HG03439 (cell line): Measurements from ENCODE around the gene CA9.
A peak's percentile ranks its signal among the peaks of the same experiment; 100 is the strongest.

ENCODE experiments used
- ATAC-seq: cut with Tn5 transposase; IDR thresholded peaks from one replicate; pipeline ENCODE4 v1.9.1; 2021; ENCODE audit warnings: mild to moderate bottlenecking, moderate library complexity; ENCODE audit not compliant: unreplicated experiment

The CA9 gene

GRCh38 chr9:35690614-35691333 lies 17.0 kb downstream of the CA9 start:
- ATAC-seq, result no peak

DNA sequence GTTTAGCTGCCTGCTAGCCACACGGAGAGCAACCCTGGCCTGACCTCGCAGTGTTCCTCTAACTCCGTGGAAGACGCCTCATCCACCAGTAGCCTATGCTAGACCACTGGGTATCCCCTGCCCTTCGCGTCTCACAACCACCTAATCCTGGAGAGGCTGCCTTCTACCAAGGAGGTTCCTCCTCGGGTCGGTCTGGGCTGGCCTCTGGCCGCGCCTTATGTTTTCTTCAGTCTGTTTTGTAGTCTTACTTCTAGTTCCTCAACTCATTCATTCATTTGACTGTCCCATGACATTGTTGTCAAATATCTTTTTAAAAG lies 17.6 kb downstream of the CA9 start:
- ATAC-seq, result no peak

- no peak for ATAC-seq
These were observed 18.1 kb downstream of the CA9 start for GRCh38 chr9:35691757-35692301.

DNA sequence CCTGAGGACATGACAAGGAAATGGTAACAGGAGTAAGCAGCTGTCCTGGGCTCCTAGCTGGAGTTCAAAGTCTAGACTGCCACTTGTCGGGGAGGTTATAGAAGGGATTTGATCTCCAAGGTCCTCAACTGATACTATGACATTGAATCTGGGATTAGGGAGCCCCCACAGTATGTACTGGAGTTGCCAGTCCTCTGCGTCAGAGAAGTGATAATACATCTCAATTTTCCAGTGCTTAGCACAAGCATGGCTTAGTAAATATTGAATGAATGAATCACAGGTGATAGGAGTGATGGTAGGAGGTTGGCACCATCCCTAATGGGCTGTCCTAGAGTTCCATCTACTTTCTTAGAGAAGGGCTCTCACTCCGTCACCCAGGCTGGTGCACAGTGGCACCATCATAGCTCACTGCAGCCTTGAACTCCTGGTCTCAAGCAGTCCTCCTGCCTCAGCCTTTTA lies 22.2 kb downstream of the CA9 start:
- no peak for ATAC-seq

GRCh38 chr9:35696520-35697215 lies 22.9 kb downstream of the CA9 start:
- peak; percentile 59 for ATAC-seq

- no peak for ATAC-seq
These were observed 23.8 kb downstream of the CA9 start for GRCh38 chr9:35697486-35697885.

GRCh38 chr9:35698231-35698630 lies 24.5 kb downstream of the CA9 start:
- ATAC-seq, result no peak

DNA sequence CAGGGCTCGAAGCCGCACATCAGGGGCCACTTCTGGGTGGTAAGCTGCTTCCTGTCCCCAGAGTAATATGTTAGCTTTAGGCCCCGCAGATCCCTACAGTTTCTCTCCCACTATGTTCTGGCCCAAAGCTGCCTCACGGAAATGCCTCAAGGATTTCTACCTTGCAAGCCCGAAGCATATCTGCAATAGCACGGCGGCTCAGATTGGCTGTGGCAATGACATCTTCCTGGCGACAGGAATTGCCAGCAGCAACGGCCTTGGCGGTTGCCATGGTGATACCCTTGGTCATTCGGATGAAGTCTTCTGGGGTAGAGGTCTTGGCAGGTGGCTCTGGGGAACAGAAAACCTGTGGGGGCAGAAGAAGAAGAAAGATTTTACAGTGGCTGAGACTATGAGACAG lies 26.3 kb downstream of the CA9 start:
- ATAC-seq, result no peak

DNA sequence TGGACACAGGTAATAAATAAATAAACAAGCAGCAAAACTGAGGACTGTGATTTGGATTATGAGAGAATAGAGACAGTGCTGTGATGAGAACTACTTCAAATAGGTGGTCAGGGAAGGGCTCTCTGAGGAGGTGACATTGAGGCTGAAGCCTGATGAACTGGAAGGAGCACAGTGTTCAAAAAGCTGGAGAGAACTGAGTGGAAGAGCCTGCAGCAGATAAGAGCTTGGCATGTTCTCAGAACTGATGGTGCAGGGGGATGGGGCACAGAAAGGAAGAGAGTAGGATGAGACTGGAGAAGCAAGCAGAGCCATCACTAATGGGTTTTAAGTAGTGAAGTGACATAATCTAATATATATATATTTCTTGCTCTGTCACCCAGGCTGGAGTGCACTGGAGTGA lies 27.2 kb downstream of the CA9 start:
- no peak for ATAC-seq

DNA sequence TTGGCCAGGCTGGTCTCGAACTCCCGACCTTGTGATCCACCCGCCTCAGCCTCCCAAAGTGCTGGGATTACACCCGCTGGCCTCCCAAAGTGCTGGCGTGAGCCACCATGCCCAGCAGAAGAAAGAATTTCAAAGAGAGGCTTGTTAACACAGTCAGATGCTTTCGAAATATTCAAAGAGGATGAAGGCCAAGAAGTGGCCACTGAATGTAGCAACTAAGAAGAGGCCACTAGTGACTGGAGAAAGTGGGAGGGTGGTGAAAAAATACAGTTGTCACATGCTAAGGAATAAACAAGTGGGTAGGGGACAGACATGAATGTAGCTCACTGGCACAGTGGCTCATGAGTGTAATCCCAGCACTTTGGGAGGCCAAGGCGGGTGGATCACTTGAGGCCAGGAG lies 29.0 kb downstream of the CA9 start:
- no peak for ATAC-seq

DNA sequence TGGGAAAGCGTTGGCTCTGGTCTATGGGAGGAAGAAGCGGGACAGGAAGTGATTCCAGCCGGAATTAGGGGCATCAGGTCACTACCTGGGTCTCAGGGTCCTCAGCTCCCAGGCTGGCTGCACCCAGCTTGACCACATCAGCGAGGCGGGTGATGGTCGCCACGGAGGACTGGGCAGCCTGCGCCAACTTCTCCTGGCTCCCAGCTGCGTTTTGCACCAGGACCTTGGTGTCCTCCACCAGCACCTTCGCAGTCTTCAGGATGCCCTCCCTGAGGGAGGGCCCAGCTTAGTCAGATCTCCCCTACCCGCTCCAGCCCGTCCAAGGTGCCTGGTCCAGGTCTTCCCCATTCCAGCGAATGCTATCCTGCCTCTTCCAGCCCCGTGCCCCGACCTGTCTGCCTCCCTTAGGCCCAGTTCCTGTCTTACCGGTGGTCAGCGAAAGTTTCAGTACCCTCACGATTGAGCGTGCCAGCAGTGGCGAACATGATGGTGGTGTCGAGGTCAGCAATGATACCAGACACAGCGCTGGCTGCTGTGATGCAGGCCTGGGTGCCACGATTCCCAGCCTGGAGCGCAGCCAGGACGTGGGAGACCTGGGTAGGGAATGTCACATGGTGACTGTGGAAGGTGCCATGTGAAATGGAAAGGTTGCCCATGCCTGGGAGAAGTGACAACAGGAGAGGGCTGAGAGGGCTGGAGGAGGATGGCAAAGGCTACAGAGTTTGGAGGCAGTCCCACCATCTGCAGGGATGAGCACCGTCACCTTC lies 30.4 kb downstream of the CA9 start:
- ATAC-seq, result no peak

- no peak for ATAC-seq
These were observed 31.6 kb downstream of the CA9 start for GRCh38 chr9:35705372-35705771.

GRCh38 chr9:35705836-35706430 lies 32.2 kb downstream of the CA9 start:
- ATAC-seq, result no peak

DNA sequence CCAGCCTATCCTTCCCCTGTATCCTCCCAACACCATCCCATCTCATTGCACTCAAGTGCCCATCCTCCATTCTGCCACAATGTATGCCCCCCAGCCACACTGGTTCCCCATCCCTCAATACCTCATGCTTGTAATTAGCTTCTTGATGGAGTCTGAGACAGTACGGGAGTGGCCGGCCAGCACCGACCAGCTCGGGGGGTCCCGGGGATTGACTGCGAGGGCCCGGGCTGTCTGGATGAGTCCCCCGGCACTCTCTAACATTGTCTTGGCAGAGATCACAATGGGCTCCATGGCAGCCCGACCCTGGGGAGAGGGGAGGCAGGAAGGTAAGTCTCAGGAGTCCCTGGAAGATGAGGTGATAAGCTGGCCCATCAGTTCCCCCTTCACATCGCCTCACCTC lies 33.2 kb downstream of the CA9 start:
- ATAC-seq, result no peak

GRCh38 chr9:35708146-35708545 lies 34.4 kb downstream of the CA9 start:
- ATAC-seq, result no peak

GRCh38 chr9:35710818-35711500 lies 37.2 kb downstream of the CA9 start:
- no peak for ATAC-seq

DNA sequence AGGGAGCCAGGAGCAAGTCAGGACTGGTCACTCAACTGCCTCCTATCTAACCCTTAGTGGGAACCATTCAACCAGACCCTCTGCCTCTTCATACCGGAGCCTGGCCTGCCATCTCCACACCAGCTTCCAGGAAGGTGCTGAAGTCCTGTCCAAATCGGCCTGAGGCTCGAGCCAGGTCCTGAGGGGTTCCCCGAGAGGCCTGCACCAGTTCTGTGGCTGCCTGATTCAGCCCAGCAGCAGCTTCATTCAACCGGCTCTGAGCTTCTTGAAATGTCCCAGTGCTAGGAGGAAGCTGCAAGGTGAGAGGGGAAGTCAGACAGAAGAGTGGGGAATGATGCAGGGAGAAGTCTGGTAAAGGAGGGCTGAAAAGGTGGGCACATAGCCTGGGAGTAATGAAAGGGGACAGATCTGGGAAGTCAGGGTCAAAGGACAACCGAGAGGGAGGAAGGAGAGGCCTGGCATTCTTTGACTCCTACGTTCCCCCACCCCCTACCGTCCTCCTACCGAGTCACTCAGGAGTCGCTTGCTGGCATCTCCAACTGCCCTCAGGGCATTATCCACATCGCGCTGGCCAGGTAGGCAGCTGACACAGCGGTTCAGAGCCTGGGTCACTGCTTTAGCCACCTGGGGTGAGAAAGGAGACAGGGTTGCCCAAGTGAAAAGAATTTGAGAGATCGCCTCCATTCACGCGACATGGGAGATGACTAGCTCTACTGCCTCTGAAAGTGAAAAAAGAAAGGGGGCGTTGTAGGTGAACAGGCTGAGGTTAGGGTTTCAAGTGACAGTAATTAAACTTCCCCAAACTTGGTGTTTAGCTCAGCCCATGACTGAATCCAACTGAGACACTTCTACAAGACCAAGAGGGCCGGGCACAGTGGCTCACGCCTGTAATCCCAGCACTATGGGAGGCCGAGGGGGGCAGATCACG lies 38.0 kb downstream of the CA9 start:
- ATAC-seq, result no peak

DNA sequence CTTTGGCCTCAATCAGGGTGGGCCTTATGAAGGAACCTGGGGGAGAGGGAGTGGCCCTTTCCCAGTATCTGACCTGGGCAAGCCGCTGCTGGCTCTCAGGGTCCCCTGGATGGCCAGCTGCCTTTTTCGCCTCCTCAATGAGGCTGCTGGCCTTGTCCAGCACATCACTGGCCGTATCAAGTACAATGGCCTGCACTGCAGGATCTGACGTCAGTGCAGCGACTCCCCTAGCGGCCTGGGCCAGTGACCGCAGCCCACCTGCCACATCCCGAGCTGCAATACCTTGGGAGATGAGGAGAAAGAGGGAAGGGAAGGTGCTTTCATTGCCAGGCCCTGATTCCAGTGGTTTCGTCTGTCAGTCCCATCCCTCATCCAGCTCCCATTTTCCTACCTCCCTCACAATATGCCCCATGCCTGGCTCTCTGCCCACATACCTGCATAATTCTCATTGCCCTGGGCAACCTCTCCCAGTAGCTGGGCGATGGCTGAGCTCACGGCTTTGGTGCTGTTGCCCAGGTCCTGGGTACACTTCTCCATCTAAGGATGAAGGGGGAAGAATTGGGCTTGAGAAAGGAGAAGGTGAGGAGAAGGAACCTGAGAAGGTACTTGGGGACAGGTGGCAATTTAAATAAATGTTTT lies 39.2 kb downstream of the CA9 start:
- ATAC-seq, result no peak

- ATAC-seq, result no peak
These were observed 39.9 kb downstream of the CA9 start for GRCh38 chr9:35713578-35713977.
